HG03060 (cell line): ENCODE data around the gene SYNE1.
"Not testable (repeated sequence)": the region's sequence is repeated elsewhere in the genome, so short reads cannot be mapped to it uniquely, and the experiment has no call there.

Experiments used
- ATAC-seq: cut with Tn5 transposase; IDR thresholded peaks from one replicate; pipeline ENCODE4 v1.9.1; 2021; ENCODE audit warnings: low read depth, moderate number of reproducible peaks; ENCODE audit not compliant: unreplicated experiment

The SYNE1 gene

DNA sequence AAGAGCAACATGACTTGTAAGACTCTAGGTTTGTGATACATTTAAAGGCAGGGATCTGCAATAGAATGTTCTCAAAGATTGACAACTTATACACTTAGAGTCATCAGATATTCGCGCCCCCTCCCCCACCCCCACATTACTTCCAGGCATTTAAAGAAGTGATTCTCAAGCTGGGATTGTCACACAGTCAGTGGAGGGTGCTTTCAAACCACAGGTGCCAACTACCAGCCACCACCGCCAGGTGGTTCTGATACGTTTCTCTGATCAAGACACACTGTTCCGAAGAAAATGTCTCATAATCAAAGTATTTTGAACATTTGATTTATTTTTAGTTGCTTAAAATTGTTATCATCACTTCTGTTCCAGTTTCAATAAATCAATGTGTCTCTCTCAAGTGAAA, 472.2 kb downstream of the SYNE1 start:
- ATAC-seq = no peak

DNA sequence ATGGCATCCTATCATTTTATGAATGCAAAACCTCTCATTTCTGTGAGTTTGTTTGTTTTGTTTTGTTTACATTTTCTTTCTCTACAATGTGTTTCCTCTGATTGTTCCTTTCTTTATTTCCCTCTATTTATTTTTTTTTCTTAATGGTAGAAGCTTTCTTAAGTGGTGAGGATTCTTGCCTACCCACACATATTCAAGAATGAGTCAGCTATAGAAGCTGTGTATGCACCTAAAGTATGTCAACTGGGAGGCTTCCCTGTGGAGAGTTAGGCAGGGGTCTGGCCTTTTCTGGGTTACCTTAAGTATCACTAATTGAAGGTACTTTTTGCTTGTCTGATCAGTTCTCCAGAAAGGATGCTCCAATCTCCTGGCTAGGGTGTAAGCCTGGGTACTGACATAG, 475.7 kb downstream of the SYNE1 start:
- peak; percentile 71 for ATAC-seq

DNA sequence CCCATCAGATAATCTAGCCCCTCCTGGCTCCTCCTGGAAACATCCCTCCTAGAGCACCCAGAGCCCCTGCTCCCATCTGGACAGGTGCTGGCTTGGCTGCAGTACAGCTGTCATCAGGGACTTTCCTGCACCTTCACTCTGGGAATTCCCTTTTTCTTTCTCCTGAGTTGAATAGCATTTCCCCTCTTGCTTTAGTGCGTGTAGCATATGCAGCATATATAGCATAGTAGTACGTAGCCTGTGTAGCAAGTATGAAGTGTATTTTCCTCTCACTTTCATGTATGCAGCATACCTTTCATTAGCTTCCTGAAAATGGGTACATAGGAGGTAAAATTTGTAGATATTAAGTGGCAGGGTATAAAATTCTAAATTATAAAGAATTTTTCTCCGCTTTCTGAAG, 476.8 kb downstream of the SYNE1 start:
- ATAC-seq = peak; percentile 72

GRCh38 chr6:152155792-152156191, 481.4 kb downstream of the SYNE1 start:
- no peak for ATAC-seq

DNA sequence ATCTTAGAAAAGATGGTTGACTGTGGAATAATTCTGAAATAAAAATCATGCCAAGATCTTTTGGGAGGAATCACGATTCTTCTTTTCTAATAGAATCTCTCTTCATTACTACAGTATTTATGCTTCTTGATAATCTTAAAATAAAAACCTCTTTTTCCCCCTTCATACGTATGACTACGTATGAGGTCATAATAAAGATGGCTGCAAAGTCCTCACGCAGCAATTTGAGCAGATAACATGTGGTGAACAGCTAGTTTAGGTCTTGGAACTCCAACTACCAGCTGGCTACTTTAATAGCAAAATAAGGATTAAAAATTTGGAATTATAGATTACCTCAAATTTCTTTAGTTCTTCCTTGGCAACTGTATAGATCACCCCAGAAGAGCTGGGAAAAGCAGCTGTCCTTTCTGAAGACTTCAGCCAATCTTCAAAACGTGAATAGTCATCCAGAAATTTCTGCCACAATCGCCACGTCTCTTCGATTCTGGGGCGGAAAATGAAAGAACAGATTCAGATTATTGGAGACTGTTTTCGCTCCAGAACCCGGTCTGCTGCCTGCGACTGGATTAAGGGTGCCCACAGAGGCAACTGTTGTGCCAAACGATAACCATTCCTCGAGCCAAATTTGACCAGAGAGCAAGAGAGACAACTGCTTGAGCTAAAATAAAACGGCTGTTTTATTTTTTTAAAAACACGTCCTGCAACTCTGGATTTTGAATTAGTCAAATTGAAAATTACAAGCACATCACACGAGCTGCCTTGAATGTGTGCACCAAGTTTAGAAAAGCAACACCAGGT, 482.4 kb downstream of the SYNE1 start:
- no peak for ATAC-seq

GRCh38 chr6:152151920-152152319, 485.2 kb downstream of the SYNE1 start:
- ATAC-seq = no peak

DNA sequence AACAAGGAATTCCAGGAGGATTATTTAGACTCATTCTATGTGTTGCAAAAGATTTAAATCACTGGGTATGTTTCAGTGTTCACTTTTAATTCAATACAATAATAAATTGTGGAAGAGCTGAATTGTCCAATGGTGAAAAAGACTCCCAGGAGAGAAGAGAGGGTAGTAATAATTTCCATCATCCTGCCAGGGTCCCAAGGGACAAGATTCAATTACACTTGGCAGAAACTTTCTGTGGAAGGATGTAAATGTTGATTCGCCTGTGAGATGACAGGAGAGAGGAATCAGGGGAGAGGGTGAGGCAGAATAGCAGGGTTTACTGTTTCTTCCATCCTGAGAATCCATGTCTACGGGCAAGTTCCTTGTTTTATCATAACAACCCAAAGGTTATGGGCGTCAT, 487.0 kb downstream of the SYNE1 start:
- ATAC-seq = no peak

DNA sequence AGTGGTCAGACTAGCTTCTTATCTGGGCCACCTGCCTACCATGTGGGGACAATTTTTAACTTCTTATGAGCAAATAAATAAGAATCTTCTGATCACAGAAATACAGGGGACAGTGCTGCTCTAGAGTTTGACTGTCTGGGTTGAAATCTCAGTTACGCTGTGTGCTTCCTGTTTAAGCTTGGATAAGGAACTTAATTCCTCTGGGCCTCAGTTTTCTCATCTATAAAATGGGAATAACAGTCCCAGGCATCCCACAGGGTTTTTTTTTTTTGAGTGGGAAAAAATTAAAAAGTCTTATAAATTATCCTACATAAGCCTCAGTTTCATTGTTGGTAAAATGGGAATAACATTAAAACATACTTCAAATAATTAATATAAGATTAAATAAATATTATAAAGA, 488.8 kb downstream of the SYNE1 start:
- ATAC-seq = no peak

- no peak for ATAC-seq
Observed at GRCh38 chr6:152147269-152147668, 489.9 kb downstream of the SYNE1 start.

- no peak for ATAC-seq
Observed at GRCh38 chr6:152146385-152146784, 490.8 kb downstream of the SYNE1 start.

GRCh38 chr6:152143359-152143758, 493.8 kb downstream of the SYNE1 start:
- no peak for ATAC-seq

DNA sequence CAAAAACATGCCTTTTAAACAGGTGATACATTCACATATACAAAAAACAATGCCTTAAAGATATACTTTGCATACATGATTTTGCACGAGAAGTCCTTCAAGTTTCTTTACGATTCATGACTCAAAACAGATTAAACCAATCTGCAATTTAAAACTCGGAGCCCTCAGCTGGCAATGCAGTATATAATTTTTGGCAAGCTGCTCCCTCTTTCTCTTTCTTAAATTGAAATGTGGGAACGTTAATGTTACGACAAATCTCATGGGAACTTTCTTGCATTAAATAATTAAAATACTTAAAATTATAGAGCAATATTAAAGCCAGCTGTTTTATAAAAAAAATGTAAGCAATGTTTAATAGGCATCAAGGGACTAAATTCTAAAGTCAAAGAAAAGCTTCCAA, 495.1 kb downstream of the SYNE1 start:
- no peak for ATAC-seq

GRCh38 chr6:152138344-152138743, 498.8 kb downstream of the SYNE1 start:
- not testable (repeated sequence) for ATAC-seq

DNA sequence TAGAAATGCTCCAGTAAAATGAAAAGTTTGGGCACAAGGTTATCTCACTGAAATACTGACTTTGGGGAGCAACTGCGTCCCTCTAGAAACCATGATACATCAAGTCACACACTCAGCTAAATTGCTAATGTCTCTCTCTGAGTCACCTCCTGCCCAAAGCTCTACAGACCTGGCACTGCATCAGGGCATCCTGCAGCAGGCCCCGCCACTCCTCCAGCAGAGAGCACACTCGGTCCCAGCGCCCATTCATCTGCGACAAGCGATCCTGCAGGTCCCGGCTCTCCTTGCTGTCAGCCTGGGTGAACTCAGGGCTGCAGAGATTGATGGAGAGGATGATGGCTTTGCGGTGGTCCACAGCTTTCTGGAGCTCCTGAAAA, 500.7 kb downstream of the SYNE1 start:
- ATAC-seq = no peak

- no peak for ATAC-seq
Observed at GRCh38 chr6:152135755-152136448, 501.3 kb downstream of the SYNE1 start.

- ATAC-seq = no peak
Observed at GRCh38 chr6:152130441-152130840, 506.7 kb downstream of the SYNE1 start.

DNA sequence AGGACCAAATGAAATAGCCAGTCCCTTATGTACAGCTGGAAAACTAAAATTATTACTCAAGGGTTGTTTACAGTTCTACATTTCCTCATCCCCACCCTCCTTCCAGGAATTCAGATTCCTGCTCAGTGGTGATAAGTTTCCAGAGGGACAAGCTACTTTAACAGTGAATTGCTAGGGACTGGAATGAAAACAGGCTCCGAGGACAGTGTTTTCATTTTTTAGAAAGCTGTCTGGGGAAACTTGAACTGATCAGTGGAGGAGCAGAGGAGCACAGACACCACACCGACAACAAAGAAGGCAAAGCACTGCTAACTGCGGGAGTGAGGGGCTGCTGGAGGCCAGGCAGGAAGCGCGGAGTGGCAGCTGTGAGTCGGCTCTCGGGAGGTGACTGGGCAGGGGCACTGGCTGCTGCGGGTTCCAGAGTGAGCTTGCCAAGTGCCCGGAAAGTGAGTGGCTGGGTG, 507.4 kb downstream of the SYNE1 start:
- ATAC-seq = no peak

GRCh38 chr6:152127432-152128165, 509.6 kb downstream of the SYNE1 start:
- ATAC-seq = no peak

DNA sequence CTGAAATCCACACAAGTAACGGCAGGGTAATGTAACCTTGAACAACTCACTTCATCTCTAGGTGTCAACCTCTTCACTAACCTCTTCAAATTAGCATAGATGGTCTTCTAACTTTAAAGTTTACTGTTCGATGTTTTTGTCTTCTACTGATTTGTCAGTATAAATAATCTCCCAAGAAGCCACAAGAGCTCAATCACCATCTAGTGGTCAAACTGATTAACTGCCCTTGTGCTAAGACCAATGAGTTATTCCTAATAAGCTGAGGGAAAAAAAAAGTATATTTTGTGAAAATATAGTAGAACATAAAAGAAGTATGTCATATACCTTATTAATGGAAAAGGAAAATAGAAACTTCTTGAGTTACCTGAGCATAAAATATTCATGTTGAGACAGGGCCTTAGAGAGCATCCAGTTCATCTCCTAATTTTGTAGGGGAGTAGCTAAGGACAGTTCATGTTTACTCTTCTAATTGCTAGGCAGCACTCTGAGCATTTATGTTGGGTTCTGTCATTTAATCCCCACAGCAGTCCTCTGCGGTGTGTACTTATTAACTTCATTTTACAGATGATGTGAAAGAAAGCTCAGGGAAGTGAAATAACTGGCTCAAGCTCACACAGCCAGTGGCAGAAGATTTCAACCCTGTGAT, 512.6 kb downstream of the SYNE1 start:
- no peak for ATAC-seq

DNA sequence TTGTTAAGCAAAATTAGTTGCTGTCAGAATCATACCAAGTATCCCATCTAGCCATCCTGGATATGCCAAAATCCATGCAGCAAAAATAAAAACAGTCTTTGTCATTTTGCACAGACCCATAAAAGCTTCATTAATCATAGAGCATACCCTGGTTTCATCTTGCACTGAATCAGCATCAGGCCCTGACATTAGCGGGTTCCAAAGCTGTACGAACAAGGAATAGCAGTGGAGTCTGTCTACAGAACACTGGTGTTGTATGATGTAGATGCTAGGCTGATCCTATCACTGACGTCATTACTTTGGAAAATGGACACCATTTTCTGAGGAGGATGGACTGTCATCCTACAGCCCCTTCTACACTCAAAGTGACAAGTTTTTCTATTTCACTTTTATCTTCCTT, 514.1 kb downstream of the SYNE1 start:
- ATAC-seq = no peak

GRCh38 chr6:152122434-152122833, 514.7 kb downstream of the SYNE1 start:
- no peak for ATAC-seq
